HG02610 (cell line): Measurements from ENCODE around the gene SNHG17.
A peak's percentile ranks its signal among the peaks of the same experiment; 100 is the strongest.
"Not testable (repeated sequence)": the region's sequence is repeated elsewhere in the genome, so short reads cannot be mapped to it uniquely, and the experiment has no call there.

Experiments
- ATAC-seq: cut with Tn5 transposase; IDR thresholded peaks from one replicate; pipeline ENCODE4 v1.9.1; 2021; ENCODE audit warnings: mild to moderate bottlenecking, moderate library complexity; ENCODE audit not compliant: unreplicated experiment

The SNHG17 gene

GRCh38 chr20:38434770-38435554, at the start of gene SNHG17:
TSS of gene SNHG17 (minus strand) at chr20:38435328.
- peak; percentile 54 for ATAC-seq

- ATAC-seq, result no peak
Measured at GRCh38 chr20:38479596-38479995, 44.5 kb upstream of the SNHG17 start.

GRCh38 chr20:38477747-38478146, 42.6 kb upstream of the SNHG17 start:
- no peak for ATAC-seq

GRCh38 chr20:38473367-38473795, 38.3 kb upstream of the SNHG17 start:
- no peak for ATAC-seq

- peak; percentile 90 for ATAC-seq
Measured at GRCh38 chr20:38472513-38473366, 37.6 kb upstream of the SNHG17 start, which contains the start of gene RALGAPB. TSS of gene RALGAPB (plus strand) at chr20:38472843. CDS start at chr20:38488433, 15,590 bp downstream.

- ATAC-seq, result no peak
Measured at GRCh38 chr20:38471987-38472512, 36.9 kb upstream of the SNHG17 start.

- no peak for ATAC-seq
Measured at GRCh38 chr20:38471245-38471644, 36.1 kb upstream of the SNHG17 start.

GRCh38 chr20:38466983-38467382, 31.9 kb upstream of the SNHG17 start:
- no peak for ATAC-seq

- ATAC-seq, result no peak
Measured at GRCh38 chr20:38466171-38466570, 31.0 kb upstream of the SNHG17 start.

GRCh38 chr20:38461569-38461968, 26.4 kb upstream of the SNHG17 start:
- not testable (repeated sequence) for ATAC-seq

- not testable (repeated sequence) for ATAC-seq
Measured at GRCh38 chr20:38461167-38461566, 26.0 kb upstream of the SNHG17 start.

- ATAC-seq, result not testable (repeated sequence)
Measured at GRCh38 chr20:38460631-38461030, 25.5 kb upstream of the SNHG17 start.

- ATAC-seq, result no peak
Measured at GRCh38 chr20:38460040-38460623, 25.0 kb upstream of the SNHG17 start.

GRCh38 chr20:38458314-38458713, 23.2 kb upstream of the SNHG17 start:
- ATAC-seq, result no peak

- no peak for ATAC-seq
Measured at GRCh38 chr20:38454556-38455473, 19.7 kb upstream of the SNHG17 start.

- peak; percentile 38 for ATAC-seq
Measured at GRCh38 chr20:38453941-38454340, 18.8 kb upstream of the SNHG17 start.

- ATAC-seq, result no peak
Measured at GRCh38 chr20:38452880-38453624, 17.9 kb upstream of the SNHG17 start.

- no peak for ATAC-seq
Measured at GRCh38 chr20:38450412-38450975, 15.4 kb upstream of the SNHG17 start.

- no peak for ATAC-seq
Measured at GRCh38 chr20:38449046-38449445, 13.9 kb upstream of the SNHG17 start.
